Erythroblast (primary cell): Measurements from ENCODE around the gene TPBG.

Experiments
- DNase-seq, 2 experiments: peaks; one replicate each; lab custom pipeline; 2025; lab: John Stamatoyannopoulos, UW
- GATA1 ChIP-seq: IDR thresholded peaks from 2 replicates; pipeline ENCODE4 v1.6.1; 2011; ENCODE audit warnings: low read depth, mild to moderate bottlenecking, control low read depth, low read length, moderate library complexity
- POLR2A ChIP-seq: IDR thresholded peaks from 2 replicates; pipeline ENCODE4 v1.6.1; 2011; ENCODE audit warnings: mild to moderate bottlenecking, low read length

TPBG gene

GRCh38 chr6:82363428-82364086 lies at the start of gene TPBG:
Gene TPBG (plus strand): TSS chr6:82363817. CDS start chr6:82364962, 1,145 bp downstream.
- no peak for TF ChIP-seq POLR2A
- no peak for TF ChIP-seq GATA1
- DNase-seq: no peak

- DNase-seq: no peak
- TF ChIP-seq POLR2A (no peak), GATA1 (no peak)
Measured at GRCh38 chr6:82322386-82322785, 41.2 kb upstream of the TPBG start.

GRCh38 chr6:82329766-82330165 lies 33.9 kb upstream of the TPBG start:
- TF ChIP-seq GATA1: no peak
- no peak for TF ChIP-seq POLR2A
- no peak for DNase-seq

- no peak for DNase-seq
- TF ChIP-seq POLR2A (no peak), GATA1 (no peak)
Measured at GRCh38 chr6:82330171-82330804, 33.3 kb upstream of the TPBG start.

- DNase-seq: no peak
- TF ChIP-seq POLR2A: no peak
- TF ChIP-seq GATA1: no peak
Measured at GRCh38 chr6:82331031-82331773, 32.4 kb upstream of the TPBG start.

- TF ChIP-seq POLR2A (no peak), GATA1 (no peak)
- no peak for DNase-seq
Measured at GRCh38 chr6:82333781-82334180, 29.8 kb upstream of the TPBG start.

GRCh38 chr6:82337688-82338257 lies 25.8 kb upstream of the TPBG start:
- DNase-seq: no peak
- TF ChIP-seq POLR2A (no peak), GATA1 (no peak)

GRCh38 chr6:82348130-82348529 lies 15.5 kb upstream of the TPBG start:
- no peak for TF ChIP-seq GATA1
- no peak for TF ChIP-seq POLR2A
- DNase-seq: no peak

- no peak for DNase-seq
- TF ChIP-seq GATA1: no peak
- no peak for TF ChIP-seq POLR2A
Measured at GRCh38 chr6:82353848-82354247, 9.8 kb upstream of the TPBG start.

- DNase-seq: no peak
Measured at GRCh38 chr6:82360552-82360951, 3.1 kb upstream of the TPBG start.

GRCh38 chr6:82361631-82362030 lies 2.0 kb upstream of the TPBG start:
- no peak for DNase-seq
- no peak for TF ChIP-seq GATA1
- TF ChIP-seq POLR2A: no peak

More at GRCh38 chr6:82360552-82360951, 3.1 kb upstream of the TPBG start:
- no peak for TF ChIP-seq POLR2A
- no peak for TF ChIP-seq GATA1

- no peak for DNase-seq
- TF ChIP-seq GATA1: no peak
- TF ChIP-seq POLR2A: no peak
Measured at GRCh38 chr6:82362144-82362543, 1.5 kb upstream of the TPBG start.

GRCh38 chr6:82362878-82363427 lies 664 bp upstream of the TPBG start:
- no peak for TF ChIP-seq GATA1
- no peak for TF ChIP-seq POLR2A
- DNase-seq: no peak
